ENCODE measurements around the gene FGF3. TPM values are rescaled to one million over a fixed set of nuclear protein-coding genes. Genes with fewer than 3 reads are reported as not detected.
A peak's percentile ranks its signal among the peaks of the same experiment; 100 is the strongest.

Gene FGF3
- polyA plus RNA-seq, 1 donor from 2014 or later: 3.7 TPM

DNA sequence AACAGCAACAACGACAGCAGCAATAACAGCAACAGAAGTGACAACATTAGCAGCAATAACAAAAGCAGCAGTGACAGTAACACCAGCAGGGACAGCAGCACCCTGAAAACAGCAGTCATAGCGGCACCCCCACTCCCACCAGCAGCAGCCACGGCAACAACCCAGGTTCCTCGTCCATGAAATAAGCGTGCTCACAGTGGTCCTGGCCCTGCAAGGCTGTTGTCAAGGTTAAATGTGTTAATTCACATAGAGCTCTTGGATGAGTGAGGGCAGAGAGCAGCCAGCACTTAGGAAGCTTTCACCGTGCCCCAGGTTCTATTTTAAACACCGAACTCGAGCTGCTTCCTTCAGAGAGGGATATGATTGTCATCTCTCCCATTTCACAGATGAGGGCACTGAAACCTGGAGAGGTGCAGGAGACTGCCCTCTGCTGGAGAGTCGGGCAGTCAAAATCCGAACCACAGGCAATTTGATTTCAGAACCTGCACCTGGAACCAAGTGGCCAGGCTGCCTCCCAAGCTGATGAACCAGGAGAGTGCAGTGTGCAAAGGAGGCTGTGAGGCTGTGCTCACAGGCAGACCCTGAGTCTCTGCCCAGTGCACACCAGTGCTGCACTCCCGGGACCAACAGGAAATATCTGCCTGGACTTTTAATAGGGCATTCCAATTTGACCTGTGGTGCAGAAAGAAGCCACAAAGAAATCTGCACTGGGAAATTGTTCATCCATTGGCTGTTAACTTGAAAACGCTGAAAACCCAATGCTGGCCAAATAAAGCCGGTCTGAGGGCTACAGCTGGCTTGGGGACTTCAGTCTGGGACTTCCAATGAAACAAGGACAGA, 22.9 kb upstream of the FGF3 start:
- no peaks in the 10 kb centered on the region for H3K9me3 ChIP-seq (ENCODE audit: low read length)
- no peak for TF ChIP-seq MXI1 (conservative IDR thresholded peaks at IDR 0.05; ENCODE audit: poor library complexity, severe bottlenecking)
- TF ChIP-seq REST (IDR thresholded peaks at IDR 0.05; ENCODE audit: borderline replicate concordance): no peak
- TF ChIP-seq EP300 (conservative IDR thresholded peaks at IDR 0.05; ENCODE audit: poor library complexity, severe bottlenecking): peak; percentile 9
- TF ChIP-seq TAF1 (IDR thresholded peaks at IDR 0.05; ENCODE audit: low read depth): no peak
- H3F3A ChIP-seq (ENCODE audit: insufficient read depth, low read length, poor library complexity, severe bottlenecking): no peaks in the 10 kb centered on the region
- H3K9ac ChIP-seq (ENCODE audit: low read length): no peak overlapping the region
- no peaks in the 10 kb centered on the region for H3K36me3 ChIP-seq (ENCODE audit: insufficient read depth, low read length)
- no peaks in the 10 kb centered on the region for H3K79me2 ChIP-seq (replicated peaks; ENCODE audit: insufficient read depth, low read length)
- H2AFZ ChIP-seq (ENCODE audit: low read depth, low read length): no peak overlapping the region
- H3K27me3 ChIP-seq (ENCODE audit: insufficient read depth, low read depth, low read length): no peaks in the 10 kb centered on the region
- no peaks in the 10 kb centered on the region for H4K20me1 ChIP-seq (ENCODE audit: insufficient read depth)
- H3K27ac ChIP-seq (ENCODE audit: low read length): no peak overlapping the region
- no peaks in the 10 kb centered on the region for H3K9me2 ChIP-seq (ENCODE audit: insufficient read depth, low read length)
- H3K4me3 ChIP-seq (ENCODE audit: low read length): no peak overlapping the region
- H3K4me2 ChIP-seq (ENCODE audit: low read length): no peak overlapping the region

GRCh38 chr11:69841170-69841858, 22.1 kb upstream of the FGF3 start:
- H2AFZ ChIP-seq (ENCODE audit: low read depth, low read length): no peak overlapping the region

More at GRCh38 chr11:69841170-69841858, 22.1 kb upstream of the FGF3 start:
- Histone ChIP-seq H3K27ac (ENCODE audit: low read length) (no peak overlapping the region), H3K9me3 (ENCODE audit: low read length) (no peaks in the 10 kb centered on the region), H3K79me2 (replicated peaks; ENCODE audit: insufficient read depth, low read length) (no peaks in the 10 kb centered on the region), H4K20me1 (ENCODE audit: insufficient read depth) (no peaks in the 10 kb centered on the region), H3K9ac (ENCODE audit: low read length) (no peak overlapping the region), H3K4me2 (ENCODE audit: low read length) (no peak overlapping the region), H3K9me2 (ENCODE audit: insufficient read depth, low read length) (no peaks in the 10 kb centered on the region), H3F3A (ENCODE audit: insufficient read depth, low read length, poor library complexity, severe bottlenecking) (no peaks in the 10 kb centered on the region), H3K27me3 (ENCODE audit: insufficient read depth, low read depth, low read length) (no peaks in the 10 kb centered on the region), H3K36me3 (ENCODE audit: insufficient read depth, low read length) (no peaks in the 10 kb centered on the region), H3K4me3 (ENCODE audit: low read length) (no peak overlapping the region)
- TF ChIP-seq SMC3 (conservative IDR thresholded peaks at IDR 0.05; ENCODE audit: poor library complexity) (no peak), REST (IDR thresholded peaks at IDR 0.05; ENCODE audit: borderline replicate concordance) (no peak), RAD21 (conservative IDR thresholded peaks at IDR 0.05) (no peak), EP300 (conservative IDR thresholded peaks at IDR 0.05; ENCODE audit: poor library complexity, severe bottlenecking) (no peak), TAF1 (IDR thresholded peaks at IDR 0.05; ENCODE audit: low read depth) (no peak), MXI1 (conservative IDR thresholded peaks at IDR 0.05; ENCODE audit: poor library complexity, severe bottlenecking) (no peak), POLR2AphosphoS5 (IDR thresholded peaks at IDR 0.05) (no peak), EZH2 (IDR thresholded peaks at IDR 0.05; ENCODE audit: borderline replicate concordance, insufficient read depth, low read length, poor library complexity, severe bottlenecking) (no peak)
- TF ChIP-seq, protein P1, sequence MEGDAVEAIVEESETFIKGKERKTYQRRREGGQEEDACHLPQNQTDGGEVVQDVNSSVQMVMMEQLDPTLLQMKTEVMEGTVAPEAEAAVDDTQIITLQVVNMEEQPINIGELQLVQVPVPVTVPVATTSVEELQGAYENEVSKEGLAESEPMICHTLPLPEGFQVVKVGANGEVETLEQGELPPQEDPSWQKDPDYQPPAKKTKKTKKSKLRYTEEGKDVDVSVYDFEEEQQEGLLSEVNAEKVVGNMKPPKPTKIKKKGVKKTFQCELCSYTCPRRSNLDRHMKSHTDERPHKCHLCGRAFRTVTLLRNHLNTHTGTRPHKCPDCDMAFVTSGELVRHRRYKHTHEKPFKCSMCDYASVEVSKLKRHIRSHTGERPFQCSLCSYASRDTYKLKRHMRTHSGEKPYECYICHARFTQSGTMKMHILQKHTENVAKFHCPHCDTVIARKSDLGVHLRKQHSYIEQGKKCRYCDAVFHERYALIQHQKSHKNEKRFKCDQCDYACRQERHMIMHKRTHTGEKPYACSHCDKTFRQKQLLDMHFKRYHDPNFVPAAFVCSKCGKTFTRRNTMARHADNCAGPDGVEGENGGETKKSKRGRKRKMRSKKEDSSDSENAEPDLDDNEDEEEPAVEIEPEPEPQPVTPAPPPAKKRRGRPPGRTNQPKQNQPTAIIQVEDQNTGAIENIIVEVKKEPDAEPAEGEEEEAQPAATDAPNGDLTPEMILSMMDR (IDR thresholded peaks at IDR 0.05; ENCODE audit: poor library complexity, severe bottlenecking): no peak

Measured in neural cell (in vitro differentiated cells).